ENCODE measurements around the gene HERPUD2. TPM values are rescaled to one million over a fixed set of nuclear protein-coding genes. Genes with fewer than 3 reads are reported as not detected.
A peak's percentile ranks its signal among the peaks of the same experiment; 100 is the strongest.

The HERPUD2 gene
- total and polyA plus RNA-seq, 2 donors (not counting 1 experiment from before 2014, with no cell fraction given) = 32.5 to 49.4 TPM

GRCh38 chr7:35645691-35646090 lies 49.2 kb downstream of the HERPUD2 start:
- no peaks in the 10 kb centered on the region for H3K9me3 ChIP-seq (ENCODE audit: control insufficient read depth, insufficient read depth, low read depth, low read length)
- no peaks in the 10 kb centered on the region for H3K4me1 ChIP-seq (ENCODE audit: control insufficient read depth, extremely low read depth, insufficient read depth, low read length)
- DNase-seq (ENCODE audit: low read depth in 2 of 2) = no peak
- H3K36me3 ChIP-seq (ENCODE audit: control insufficient read depth, insufficient read depth, low read length) = no peaks in the 10 kb centered on the region
- peaks cover 1% of the 10 kb centered on the region for H3K79me2 ChIP-seq (ENCODE audit: control insufficient read depth, insufficient read depth, low read length)
- H3K4me2 ChIP-seq (ENCODE audit: extremely low read depth, insufficient read depth, low read length) = no peak overlapping the region
- H4K20me1 ChIP-seq (ENCODE audit: control insufficient read depth, extremely low read depth, insufficient read depth, low read length) = no peaks in the 10 kb centered on the region
- no peak overlapping the region for H3K4me3 ChIP-seq (replicated peaks in 1 of 4; ENCODE audit: control extremely low read depth in 1 of 4, insufficient read depth in 1 of 4, low read depth in 3 of 4, low read length in 4 of 4)
- H3K27ac ChIP-seq (ENCODE audit: insufficient read depth, low read length) = no peak overlapping the region
- no peak for TF ChIP-seq EZH2 (IDR thresholded peaks at IDR 0.05; ENCODE audit: low read length, missing control alignments)
- TF ChIP-seq, protein P1, sequence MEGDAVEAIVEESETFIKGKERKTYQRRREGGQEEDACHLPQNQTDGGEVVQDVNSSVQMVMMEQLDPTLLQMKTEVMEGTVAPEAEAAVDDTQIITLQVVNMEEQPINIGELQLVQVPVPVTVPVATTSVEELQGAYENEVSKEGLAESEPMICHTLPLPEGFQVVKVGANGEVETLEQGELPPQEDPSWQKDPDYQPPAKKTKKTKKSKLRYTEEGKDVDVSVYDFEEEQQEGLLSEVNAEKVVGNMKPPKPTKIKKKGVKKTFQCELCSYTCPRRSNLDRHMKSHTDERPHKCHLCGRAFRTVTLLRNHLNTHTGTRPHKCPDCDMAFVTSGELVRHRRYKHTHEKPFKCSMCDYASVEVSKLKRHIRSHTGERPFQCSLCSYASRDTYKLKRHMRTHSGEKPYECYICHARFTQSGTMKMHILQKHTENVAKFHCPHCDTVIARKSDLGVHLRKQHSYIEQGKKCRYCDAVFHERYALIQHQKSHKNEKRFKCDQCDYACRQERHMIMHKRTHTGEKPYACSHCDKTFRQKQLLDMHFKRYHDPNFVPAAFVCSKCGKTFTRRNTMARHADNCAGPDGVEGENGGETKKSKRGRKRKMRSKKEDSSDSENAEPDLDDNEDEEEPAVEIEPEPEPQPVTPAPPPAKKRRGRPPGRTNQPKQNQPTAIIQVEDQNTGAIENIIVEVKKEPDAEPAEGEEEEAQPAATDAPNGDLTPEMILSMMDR (conservative IDR thresholded peaks at IDR 0.05 in 1 of 2, IDR thresholded peaks at IDR 0.05 in 1 of 2; ENCODE audit: low read depth in 1 of 2, low read length in 2 of 2) = no peak
- H3K9ac ChIP-seq (ENCODE audit: insufficient read depth, low read length) = no peak overlapping the region
- H3K27me3 ChIP-seq (ENCODE audit: control insufficient read depth, insufficient read depth, low read length) = no peaks in the 10 kb centered on the region
- H2AFZ ChIP-seq (ENCODE audit: low read length) = no peak overlapping the region

DNA sequence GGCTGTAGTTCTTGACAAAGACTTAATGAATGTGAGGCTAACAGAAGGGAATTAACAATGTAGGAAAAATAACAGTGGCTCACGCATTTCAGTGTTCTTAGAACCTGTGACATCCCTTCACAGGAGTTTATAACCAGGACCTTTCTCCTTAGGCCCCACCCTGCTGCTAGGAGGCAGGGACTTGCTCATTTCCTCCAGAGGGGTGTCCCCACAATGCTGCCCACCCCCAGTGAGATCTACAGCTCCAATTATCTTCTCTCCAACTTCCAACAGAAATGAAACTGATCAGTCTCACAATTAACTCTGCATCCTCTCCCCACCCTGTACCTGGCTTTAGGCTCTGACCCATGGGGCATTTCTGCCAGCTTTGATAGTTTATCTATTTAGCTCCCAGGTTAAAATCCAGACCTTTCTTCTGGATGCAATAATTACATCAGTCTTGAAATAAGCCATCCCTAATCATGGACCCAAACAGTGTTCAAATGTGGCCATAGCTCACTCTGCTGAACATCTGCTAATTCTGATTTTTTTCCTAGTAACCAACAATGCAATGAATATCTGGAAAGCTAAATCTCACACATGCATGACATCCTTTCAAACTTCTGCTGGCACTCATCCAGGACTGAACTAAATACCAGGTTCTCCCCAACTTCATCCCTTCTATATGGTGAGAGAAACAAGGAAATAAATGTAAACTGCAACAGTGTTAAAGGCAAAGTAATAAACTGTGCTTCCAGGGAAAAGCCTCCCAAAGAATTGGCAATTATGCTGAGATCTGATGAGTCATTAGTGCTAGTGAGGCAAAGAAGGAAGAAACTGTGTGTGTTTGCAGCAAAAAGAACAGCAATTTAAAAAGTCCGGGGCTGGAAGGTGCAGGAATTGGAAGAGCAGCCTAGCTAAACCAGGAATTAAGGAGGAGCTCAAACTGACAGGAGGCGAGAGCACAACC lies 64.6 kb downstream of the HERPUD2 start:
- Histone ChIP-seq H3K36me3 (ENCODE audit: control insufficient read depth, insufficient read depth, low read length) (peaks cover 2% of the 10 kb centered on the region), H3K4me2 (ENCODE audit: extremely low read depth, insufficient read depth, low read length) (peak overlapping the region; percentile 33), H3K9ac (ENCODE audit: insufficient read depth, low read length) (no peak overlapping the region), H3K79me2 (ENCODE audit: control insufficient read depth, insufficient read depth, low read length) (no peaks in the 10 kb centered on the region), H3K4me3 (replicated peaks in 1 of 4; ENCODE audit: control extremely low read depth in 1 of 4, insufficient read depth in 1 of 4, low read depth in 3 of 4, low read length in 4 of 4) (no peak overlapping the region), H2AFZ (ENCODE audit: low read length) (no peak overlapping the region), H3K9me3 (ENCODE audit: control insufficient read depth, insufficient read depth, low read depth, low read length) (no peaks in the 10 kb centered on the region), H4K20me1 (ENCODE audit: control insufficient read depth, extremely low read depth, insufficient read depth, low read length) (no peaks in the 10 kb centered on the region), H3K4me1 (ENCODE audit: control insufficient read depth, extremely low read depth, insufficient read depth, low read length) (peaks cover 3% of the 10 kb centered on the region), H3K27ac (ENCODE audit: insufficient read depth, low read length) (no peak overlapping the region), H3K27me3 (ENCODE audit: control insufficient read depth, insufficient read depth, low read length) (no peaks in the 10 kb centered on the region)
- peak; percentile 56 to 65 for DNase-seq (ENCODE audit: low read depth in 2 of 2)
- no peak for TF ChIP-seq EZH2 (IDR thresholded peaks at IDR 0.05; ENCODE audit: low read length, missing control alignments)
- TF ChIP-seq, protein P1 (conservative IDR thresholded peaks at IDR 0.05 in 1 of 2, IDR thresholded peaks at IDR 0.05 in 1 of 2; ENCODE audit: low read depth in 1 of 2, low read length in 2 of 2) = no peak

DNA sequence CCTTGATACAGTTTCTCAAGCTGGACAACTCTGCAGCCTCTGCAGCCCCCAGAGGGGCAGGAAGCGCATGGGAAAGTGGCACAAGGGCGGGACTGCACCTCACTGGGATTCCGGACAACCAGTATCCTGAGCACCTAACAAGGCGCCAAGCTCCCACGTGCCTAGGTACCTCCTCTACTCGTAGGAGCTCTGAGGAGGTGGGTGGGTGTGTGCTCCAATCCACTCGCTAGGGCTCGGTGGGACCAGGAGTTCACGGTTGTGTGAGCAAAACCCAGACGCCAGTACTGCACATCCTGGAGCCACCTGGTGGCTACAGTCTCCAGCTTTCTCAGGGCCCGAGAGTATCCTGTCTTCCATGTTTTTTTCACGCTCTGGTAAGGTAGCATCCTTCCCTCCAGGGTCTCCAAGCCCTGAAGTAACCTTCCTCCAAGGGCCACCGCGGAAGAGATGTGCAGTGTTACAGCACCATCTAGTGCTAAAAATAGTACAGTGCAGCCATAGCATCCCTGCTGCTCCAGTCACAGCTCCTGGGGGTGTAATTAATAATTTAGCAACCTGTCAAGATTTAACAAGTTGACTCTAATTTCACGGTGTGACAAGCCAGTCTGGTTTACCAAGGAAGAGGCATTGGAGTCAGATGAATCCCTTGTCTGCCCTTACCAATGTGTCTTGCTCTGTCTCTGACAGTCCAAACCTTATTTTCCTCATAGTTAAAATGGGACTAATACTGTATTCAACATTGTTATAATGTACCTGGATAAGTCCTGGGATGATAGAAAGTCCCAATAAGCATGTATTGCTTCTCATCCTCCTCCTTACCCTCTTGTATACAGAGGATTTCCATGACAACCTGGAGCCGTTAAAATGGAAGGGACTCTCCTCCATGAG lies 70.4 kb downstream of the HERPUD2 start:
- no peak for TF ChIP-seq EZH2 (IDR thresholded peaks at IDR 0.05; ENCODE audit: low read length, missing control alignments)
- TF ChIP-seq, protein P1 (conservative IDR thresholded peaks at IDR 0.05 in 1 of 2, IDR thresholded peaks at IDR 0.05 in 1 of 2; ENCODE audit: low read depth in 1 of 2, low read length in 2 of 2) = peak; percentile 73 to 87
- Histone ChIP-seq H3K9me3 (ENCODE audit: control insufficient read depth, insufficient read depth, low read depth, low read length) (no peaks in the 10 kb centered on the region), H3K27ac (ENCODE audit: insufficient read depth, low read length) (no peak overlapping the region), H3K9ac (ENCODE audit: insufficient read depth, low read length) (no peak overlapping the region), H3K27me3 (ENCODE audit: control insufficient read depth, insufficient read depth, low read length) (no peaks in the 10 kb centered on the region), H3K79me2 (ENCODE audit: control insufficient read depth, insufficient read depth, low read length) (no peaks in the 10 kb centered on the region), H3K4me2 (ENCODE audit: extremely low read depth, insufficient read depth, low read length) (no peak overlapping the region), H3K4me1 (ENCODE audit: control insufficient read depth, extremely low read depth, insufficient read depth, low read length) (no peaks in the 10 kb centered on the region), H3K36me3 (ENCODE audit: control insufficient read depth, insufficient read depth, low read length) (no peaks in the 10 kb centered on the region), H4K20me1 (ENCODE audit: control insufficient read depth, extremely low read depth, insufficient read depth, low read length) (no peaks in the 10 kb centered on the region), H2AFZ (ENCODE audit: low read length) (no peak overlapping the region), H3K4me3 (replicated peaks in 1 of 4; ENCODE audit: control extremely low read depth in 1 of 4, insufficient read depth in 1 of 4, low read depth in 3 of 4, low read length in 4 of 4) (no peak overlapping the region)
- peak; percentile 22 to 39 for DNase-seq (ENCODE audit: low read depth in 2 of 2)
